ENCODE results near the gene EIF4EBP2.

EIF4EBP2 gene

DNA sequence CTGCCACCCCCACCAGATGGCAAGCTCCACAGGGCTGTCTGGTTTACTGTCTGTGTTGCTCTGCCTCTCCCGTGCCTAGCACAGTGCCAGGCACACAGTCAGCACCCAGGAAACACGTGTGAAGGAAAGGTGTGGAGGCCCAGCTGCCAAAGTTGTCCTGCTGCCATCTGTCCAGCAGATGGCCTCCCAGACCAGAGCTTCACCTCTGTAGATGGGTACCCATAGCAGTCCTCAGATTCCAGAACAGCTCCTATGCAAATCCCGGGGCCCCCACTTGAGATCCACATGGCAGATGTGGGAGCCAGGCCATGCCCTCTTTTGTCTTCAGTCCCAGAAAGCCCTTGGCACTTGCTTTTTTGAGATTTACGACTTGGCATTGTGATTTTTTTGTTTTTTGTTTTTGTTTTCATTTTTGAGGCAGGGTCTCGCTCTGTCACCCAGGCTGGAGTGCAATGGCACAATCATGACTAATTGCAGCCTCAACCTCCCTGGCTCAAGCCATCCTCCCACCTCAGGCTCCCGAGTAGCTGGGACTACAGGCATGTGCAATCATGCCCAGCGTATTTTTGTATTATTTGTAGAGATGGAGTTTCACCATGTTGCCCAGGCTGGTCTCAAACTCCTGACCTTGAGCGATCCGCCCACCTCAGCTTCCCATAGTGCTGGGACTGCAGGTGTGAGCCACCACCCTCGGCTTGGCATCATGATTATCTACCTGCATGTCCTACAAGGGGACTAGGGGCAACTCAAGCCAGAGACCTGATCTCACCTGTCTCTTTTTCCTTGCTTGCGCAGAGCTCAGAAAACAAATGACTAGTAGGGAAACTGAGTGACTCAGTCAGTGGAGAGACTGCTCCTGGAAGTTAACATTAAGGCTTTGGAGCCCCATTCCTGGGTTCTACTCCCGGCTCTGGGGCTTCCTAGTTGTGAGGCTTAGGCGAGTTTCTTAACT is 57.7 kb downstream of the EIF4EBP2 start:
- no peak overlapping the region for H3K4me3 ChIP-seq (ENCODE audit: low read depth, low read length)
- TF ChIP-seq, protein P1, sequence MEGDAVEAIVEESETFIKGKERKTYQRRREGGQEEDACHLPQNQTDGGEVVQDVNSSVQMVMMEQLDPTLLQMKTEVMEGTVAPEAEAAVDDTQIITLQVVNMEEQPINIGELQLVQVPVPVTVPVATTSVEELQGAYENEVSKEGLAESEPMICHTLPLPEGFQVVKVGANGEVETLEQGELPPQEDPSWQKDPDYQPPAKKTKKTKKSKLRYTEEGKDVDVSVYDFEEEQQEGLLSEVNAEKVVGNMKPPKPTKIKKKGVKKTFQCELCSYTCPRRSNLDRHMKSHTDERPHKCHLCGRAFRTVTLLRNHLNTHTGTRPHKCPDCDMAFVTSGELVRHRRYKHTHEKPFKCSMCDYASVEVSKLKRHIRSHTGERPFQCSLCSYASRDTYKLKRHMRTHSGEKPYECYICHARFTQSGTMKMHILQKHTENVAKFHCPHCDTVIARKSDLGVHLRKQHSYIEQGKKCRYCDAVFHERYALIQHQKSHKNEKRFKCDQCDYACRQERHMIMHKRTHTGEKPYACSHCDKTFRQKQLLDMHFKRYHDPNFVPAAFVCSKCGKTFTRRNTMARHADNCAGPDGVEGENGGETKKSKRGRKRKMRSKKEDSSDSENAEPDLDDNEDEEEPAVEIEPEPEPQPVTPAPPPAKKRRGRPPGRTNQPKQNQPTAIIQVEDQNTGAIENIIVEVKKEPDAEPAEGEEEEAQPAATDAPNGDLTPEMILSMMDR (IDR thresholded peaks at IDR 0.05; ENCODE audit: borderline replicate concordance, insufficient read depth, low read depth, low read length) = peak; percentile 92

DNA sequence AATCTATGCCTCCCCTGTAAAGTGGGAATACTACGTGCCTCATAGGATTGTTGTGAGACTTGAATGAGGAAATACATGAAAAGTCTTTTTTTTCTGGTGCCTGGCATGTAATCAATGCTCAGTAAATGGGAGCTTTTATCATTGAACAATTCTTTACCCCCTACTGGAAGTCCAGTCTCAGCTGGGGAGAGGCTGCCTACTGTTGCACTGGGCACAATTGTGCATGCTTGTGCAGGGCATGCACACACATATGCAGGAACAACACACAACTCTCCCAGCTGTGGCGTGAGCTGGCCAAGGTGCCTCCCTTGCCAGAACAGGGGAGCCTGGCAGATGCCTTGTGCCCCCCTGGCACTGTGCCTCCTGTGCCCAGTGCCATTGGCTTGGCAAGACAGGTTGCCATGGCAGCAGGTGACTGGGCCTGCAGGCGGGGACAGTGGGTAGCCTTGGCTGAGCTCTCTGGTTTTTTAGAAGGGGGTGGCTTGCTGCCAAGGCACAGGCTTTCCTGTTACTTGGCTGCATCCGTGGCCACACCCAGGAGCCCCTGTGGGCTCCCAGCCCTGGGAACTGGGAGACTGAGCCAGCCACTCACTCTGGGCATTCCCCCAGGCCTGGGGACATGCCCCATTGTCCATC is 58.5 kb downstream of the EIF4EBP2 start:
- H3K4me3 ChIP-seq (ENCODE audit: low read depth, low read length) = no peak overlapping the region
- TF ChIP-seq, protein P1 (IDR thresholded peaks at IDR 0.05; ENCODE audit: borderline replicate concordance, insufficient read depth, low read depth, low read length) = no peak

DNA sequence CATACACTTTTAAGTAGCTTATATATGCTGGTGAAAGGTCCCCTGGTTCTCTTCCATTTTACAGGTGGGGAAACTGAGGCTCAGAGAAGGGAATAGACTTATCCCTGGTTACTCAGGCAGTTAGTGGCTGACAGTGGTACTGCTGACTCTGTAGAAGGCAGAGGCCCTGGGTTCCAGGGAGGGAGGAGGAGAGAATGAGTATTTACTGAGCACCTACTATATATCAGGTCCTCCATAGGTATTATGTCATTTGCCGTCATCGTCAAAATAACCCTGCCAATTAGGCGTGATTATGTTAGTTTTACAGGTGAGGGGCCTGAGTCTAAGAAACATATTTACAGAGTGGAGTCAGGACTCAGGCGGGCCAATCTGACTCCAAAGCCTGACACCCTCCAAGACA is 61.3 kb downstream of the EIF4EBP2 start:
- TF ChIP-seq, protein P1 (IDR thresholded peaks at IDR 0.05; ENCODE audit: borderline replicate concordance, insufficient read depth, low read depth, low read length) = no peak
- H3K4me3 ChIP-seq (ENCODE audit: low read depth, low read length) = no peak overlapping the region

DNA sequence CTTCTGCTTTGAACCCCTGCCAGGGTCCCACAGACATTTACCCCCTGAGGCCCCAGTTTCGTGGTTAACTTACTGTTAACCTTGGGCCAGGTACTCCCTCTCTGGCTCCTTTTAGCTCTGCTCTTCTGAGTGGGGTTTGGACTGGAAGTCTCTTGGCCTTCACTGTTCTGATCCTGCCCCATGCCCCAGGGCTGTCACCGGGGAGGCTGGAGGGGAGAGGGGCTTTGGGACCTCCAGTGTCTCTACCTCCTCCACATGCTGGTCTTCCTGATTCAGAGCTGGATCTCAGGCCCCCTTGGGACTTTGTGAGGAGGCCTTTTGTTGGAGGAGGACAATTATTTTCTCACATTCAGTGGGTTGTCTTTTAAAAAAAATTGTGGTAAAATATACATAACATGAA is 61.9 kb downstream of the EIF4EBP2 start:
- TF ChIP-seq, protein P1 (IDR thresholded peaks at IDR 0.05; ENCODE audit: borderline replicate concordance, insufficient read depth, low read depth, low read length) = no peak
- H3K4me3 ChIP-seq (ENCODE audit: low read depth, low read length) = no peak overlapping the region

DNA sequence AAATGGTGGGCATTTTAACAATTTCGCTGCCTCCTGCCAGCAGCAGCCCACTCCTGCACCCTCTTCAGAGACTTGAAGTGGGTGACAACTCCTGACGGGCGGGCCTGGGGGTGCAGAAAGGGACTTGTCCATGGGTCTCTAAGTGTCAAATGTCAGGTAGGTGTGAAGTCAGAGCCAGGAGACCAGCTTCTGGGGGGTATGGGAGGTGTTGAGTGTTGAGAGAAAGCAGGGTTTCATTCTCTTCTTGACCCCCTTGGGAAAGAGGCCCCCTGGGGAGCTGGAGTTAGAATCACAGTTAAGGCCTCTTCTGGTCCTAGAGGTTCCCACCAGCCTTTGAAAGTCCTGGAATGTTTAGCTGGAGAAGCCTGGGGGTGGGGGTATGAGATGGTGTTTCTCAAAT is 63.0 kb downstream of the EIF4EBP2 start:
- TF ChIP-seq, protein P1 (IDR thresholded peaks at IDR 0.05; ENCODE audit: borderline replicate concordance, insufficient read depth, low read depth, low read length) = no peak
- H3K4me3 ChIP-seq (ENCODE audit: low read depth, low read length) = no peak overlapping the region

DNA sequence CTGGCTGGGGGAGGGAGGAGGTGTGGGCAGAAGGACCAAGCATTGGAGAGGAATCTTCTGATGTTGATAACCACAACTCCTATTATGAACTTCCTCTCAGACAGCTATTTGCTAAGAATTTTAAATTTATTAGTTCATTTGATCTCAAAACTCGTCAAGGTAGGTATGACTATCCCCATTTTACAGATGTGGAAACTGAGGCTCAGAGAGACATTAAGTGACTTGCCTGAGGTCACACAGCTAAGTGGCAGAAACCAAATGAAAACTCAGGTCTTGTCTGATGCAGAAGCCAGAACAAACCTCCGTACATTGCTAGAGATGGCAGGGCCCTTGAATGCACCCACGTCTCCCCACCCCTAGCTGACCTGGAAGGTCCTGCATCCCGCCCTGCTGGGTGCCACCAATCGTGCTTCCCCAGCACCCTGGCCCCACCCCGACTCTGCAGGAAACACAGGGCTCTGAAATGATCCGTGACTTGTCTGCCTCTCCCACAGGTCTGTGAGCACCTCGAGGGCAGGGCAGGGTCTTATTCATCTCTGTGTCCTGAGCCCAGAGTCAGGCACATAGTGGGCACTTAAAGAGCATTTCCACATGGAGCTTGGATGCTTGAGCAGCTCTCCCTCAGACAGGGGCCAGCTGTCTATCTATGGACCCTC is 69.0 kb downstream of the EIF4EBP2 start:
- no peak overlapping the region for H3K4me3 ChIP-seq (ENCODE audit: low read depth, low read length)
- TF ChIP-seq, protein P1 (IDR thresholded peaks at IDR 0.05; ENCODE audit: borderline replicate concordance, insufficient read depth, low read depth, low read length) = no peak
